ENCODE measurements around the gene SDK2. TPM values are rescaled to one million over a fixed set of nuclear protein-coding genes. Genes with fewer than 3 reads are reported as not detected.

Gene SDK2
- polyA plus RNA-seq, 3 donors: 0.01 TPM; not detected in 2

DNA sequence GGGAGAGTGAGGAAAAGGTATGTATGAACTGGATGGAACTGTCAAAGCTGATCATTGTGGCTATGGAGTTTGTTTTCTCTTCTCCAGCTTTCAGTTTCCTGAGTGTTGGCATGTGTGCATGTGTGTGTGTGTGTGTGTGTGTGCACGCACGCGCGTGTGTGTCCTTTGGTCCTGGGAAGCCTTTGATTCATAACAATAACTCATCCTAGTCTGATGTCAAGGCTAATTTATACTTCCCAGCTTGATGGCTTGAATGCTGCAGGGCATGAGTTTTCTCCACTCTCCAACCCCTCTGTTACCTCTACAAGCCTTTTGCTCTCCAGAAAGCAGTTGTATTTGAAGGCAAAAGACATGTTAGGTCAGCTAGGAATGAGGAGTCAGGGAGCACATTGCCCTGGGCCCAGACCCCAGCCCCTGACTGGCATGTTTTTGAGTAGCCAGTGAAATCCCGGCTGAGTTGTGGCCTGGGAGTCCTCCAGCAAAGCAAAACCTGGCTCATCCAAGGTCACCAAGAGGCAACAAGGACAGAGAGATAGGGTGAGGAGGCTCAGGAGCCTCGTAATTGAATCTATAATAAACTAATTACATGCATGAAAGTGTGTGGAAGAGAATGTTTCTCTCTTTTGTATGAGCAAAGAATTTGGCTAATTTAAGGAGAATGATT, 323.5 kb downstream of the SDK2 start:
- Histone ChIP-seq H3K27ac (ENCODE audit: low read depth in 1 of 2, low read length in 2 of 2) (no peak overlapping the region), H3K4me3 (replicated peaks in 1 of 3; ENCODE audit: low read depth in 2 of 3, low read length in 3 of 3) (no peak overlapping the region), H3K79me2 (ENCODE audit: insufficient read depth, low read length) (no peaks in the 10 kb centered on the region), H3K9me3 (replicated peaks in 1 of 2; ENCODE audit: control insufficient read depth in 1 of 2, insufficient read depth in 1 of 2, low read length in 2 of 2) (peaks cover 0 to 8% of the 10 kb centered on the region in 2 donors), H4K20me1 (ENCODE audit: insufficient read depth, low read length) (no peaks in the 10 kb centered on the region), H3K36me3 (replicated peaks in 1 of 2; ENCODE audit: control insufficient read depth in 1 of 2, insufficient read depth in 2 of 2, low read length in 2 of 2) (no peaks in the 10 kb centered on the region), H3K27me3 (ENCODE audit: control insufficient read depth in 2 of 2, insufficient read depth in 2 of 2, low read length in 2 of 2) (no peaks in the 10 kb centered on the region), H3K4me1 (ENCODE audit: control insufficient read depth in 1 of 2, insufficient read depth in 2 of 2, low read length in 2 of 2) (no peaks in the 10 kb centered on the region), H3K4me2 (replicated peaks; ENCODE audit: extremely low read depth, low read length, poor library complexity, severe bottlenecking) (no peak overlapping the region), H3K9ac (ENCODE audit: insufficient read depth, low read length, poor library complexity, severe bottlenecking) (no peak overlapping the region), H2AFZ (ENCODE audit: insufficient read depth, low read depth, low read length, poor library complexity, severe bottlenecking) (no peak overlapping the region)
- Mint-ChIP-seq H3K27me3 (ENCODE audit: low read depth in 3 of 3) (peaks cover 3 to 15% (median 12%) of the 10 kb centered on the region in 3 donors), H3K36me3 (no peaks in the 10 kb centered on the region), H3K4me3 (no peak overlapping the region), H3K9me3 (peaks cover 2 to 10% (median 7%) of the 10 kb centered on the region in 7 donors), H3K27ac (peak overlapping the region in 1 of 7 donors; percentile 56), H3K4me1 (peaks cover 5% of the 10 kb centered on the region)
- TF ChIP-seq, protein P1, sequence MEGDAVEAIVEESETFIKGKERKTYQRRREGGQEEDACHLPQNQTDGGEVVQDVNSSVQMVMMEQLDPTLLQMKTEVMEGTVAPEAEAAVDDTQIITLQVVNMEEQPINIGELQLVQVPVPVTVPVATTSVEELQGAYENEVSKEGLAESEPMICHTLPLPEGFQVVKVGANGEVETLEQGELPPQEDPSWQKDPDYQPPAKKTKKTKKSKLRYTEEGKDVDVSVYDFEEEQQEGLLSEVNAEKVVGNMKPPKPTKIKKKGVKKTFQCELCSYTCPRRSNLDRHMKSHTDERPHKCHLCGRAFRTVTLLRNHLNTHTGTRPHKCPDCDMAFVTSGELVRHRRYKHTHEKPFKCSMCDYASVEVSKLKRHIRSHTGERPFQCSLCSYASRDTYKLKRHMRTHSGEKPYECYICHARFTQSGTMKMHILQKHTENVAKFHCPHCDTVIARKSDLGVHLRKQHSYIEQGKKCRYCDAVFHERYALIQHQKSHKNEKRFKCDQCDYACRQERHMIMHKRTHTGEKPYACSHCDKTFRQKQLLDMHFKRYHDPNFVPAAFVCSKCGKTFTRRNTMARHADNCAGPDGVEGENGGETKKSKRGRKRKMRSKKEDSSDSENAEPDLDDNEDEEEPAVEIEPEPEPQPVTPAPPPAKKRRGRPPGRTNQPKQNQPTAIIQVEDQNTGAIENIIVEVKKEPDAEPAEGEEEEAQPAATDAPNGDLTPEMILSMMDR (IDR thresholded peaks at IDR 0.05): no peak
- WGBS (ENCODE audit: insufficient coverage): 100% methylated on average over 1 of the region's 6 CpGs
- no peak for DNase-seq
- intact Hi-C loops (cut with micrococcal nuclease): no loop called here

DNA sequence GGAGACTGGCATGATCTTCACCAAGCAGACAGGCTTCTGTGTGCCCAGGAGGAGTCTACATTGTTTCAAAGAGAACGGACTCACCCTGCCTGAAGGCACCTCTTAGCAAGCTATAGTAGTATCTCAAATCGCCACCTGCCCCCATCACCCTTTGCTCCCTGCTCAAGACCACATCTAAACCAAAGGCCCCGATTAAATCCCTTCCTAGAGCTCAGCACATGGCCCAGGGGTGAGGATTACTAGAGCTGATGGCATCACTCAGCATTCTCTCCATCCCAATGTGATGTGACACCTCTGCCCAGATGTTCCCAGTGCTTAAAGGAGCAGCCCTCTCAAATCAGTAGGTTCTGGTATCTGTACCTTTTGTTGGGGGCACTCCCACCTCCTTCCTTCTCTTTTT, 324.5 kb downstream of the SDK2 start:
- no peak overlapping the region for H3K4me3 Mint-ChIP-seq
- TF ChIP-seq, protein P1 (IDR thresholded peaks at IDR 0.05): no peak
- H3K27me3 Mint-ChIP-seq (ENCODE audit: low read depth in 3 of 3): peaks cover 2 to 12% (median 10%) of the 10 kb centered on the region in 3 donors
- no peaks in the 10 kb centered on the region for H3K36me3 Mint-ChIP-seq
- no peak overlapping the region for H3K27ac Mint-ChIP-seq
- 100% methylated on average over 1 of the region's 3 CpGs for WGBS (ENCODE audit: insufficient coverage)
- Histone ChIP-seq H3K79me2 (ENCODE audit: insufficient read depth, low read length) (no peaks in the 10 kb centered on the region), H3K4me3 (replicated peaks in 1 of 3; ENCODE audit: low read depth in 2 of 3, low read length in 3 of 3) (no peak overlapping the region), H3K9ac (ENCODE audit: insufficient read depth, low read length, poor library complexity, severe bottlenecking) (no peak overlapping the region), H3K27ac (ENCODE audit: low read depth in 1 of 2, low read length in 2 of 2) (no peak overlapping the region), H3K4me1 (ENCODE audit: control insufficient read depth in 1 of 2, insufficient read depth in 2 of 2, low read length in 2 of 2) (no peaks in the 10 kb centered on the region), H4K20me1 (ENCODE audit: insufficient read depth, low read length) (no peaks in the 10 kb centered on the region), H3K9me3 (replicated peaks in 1 of 2; ENCODE audit: control insufficient read depth in 1 of 2, insufficient read depth in 1 of 2, low read length in 2 of 2) (peaks cover 0 to 8% of the 10 kb centered on the region in 2 donors), H2AFZ (ENCODE audit: insufficient read depth, low read depth, low read length, poor library complexity, severe bottlenecking) (no peak overlapping the region), H3K36me3 (replicated peaks in 1 of 2; ENCODE audit: control insufficient read depth in 1 of 2, insufficient read depth in 2 of 2, low read length in 2 of 2) (no peaks in the 10 kb centered on the region), H3K27me3 (ENCODE audit: control insufficient read depth in 2 of 2, insufficient read depth in 2 of 2, low read length in 2 of 2) (no peaks in the 10 kb centered on the region), H3K4me2 (replicated peaks; ENCODE audit: extremely low read depth, low read length, poor library complexity, severe bottlenecking) (no peak overlapping the region)
- H3K4me1 Mint-ChIP-seq: peaks cover 3% of the 10 kb centered on the region
- DNase-seq: no peak
- H3K9me3 Mint-ChIP-seq: peaks cover 2 to 10% (median 7%) of the 10 kb centered on the region in 7 donors
- intact Hi-C loops (cut with micrococcal nuclease): no loop called here
